Upper lobe of left lung (tissue), 4 donors: Measurements from ENCODE around the gene ALB.

Experiments
- CTCF ChIP-seq, 6 experiments: fragments of 450-650 bp in 4 of 6; fragments of 200-600 bp in 2 of 6; sonication (generic) in 2 of 6; IDR thresholded peaks; one replicate each; pipeline ENCODE4 v1.5.1; 2016 to 2019; ENCODE audit warnings: antibody characterized with exemption in 6 of 6
- POLR2A ChIP-seq, 4 donors: fragments of 450-650 bp; IDR thresholded peaks; one replicate each; pipeline ENCODE4 v1.5.1; 2016 to 2017; ENCODE audit warnings: antibody characterized with exemption in 4 of 4, mild to moderate bottlenecking in 2 of 4

GRCh38 chr4:73442275-73442674 lies 38.2 kb downstream of the ALB start:
- TF ChIP-seq CTCF (IDR thresholded peaks at IDR 0.05) (no peak), POLR2A (IDR thresholded peaks at IDR 0.05) (no peak)
